HuH-7.5 (cell line): ENCODE results near the gene SMIM43.
"Not testable (repeated sequence)": the region's sequence is repeated elsewhere in the genome, so short reads cannot be mapped to it uniquely, and the experiment has no call there.

Experiments
- DNase-seq: peaks from one replicate; pipeline ENCODE4 v3.0.0; 2011; ENCODE audit warnings: low spot score

SMIM43 gene

GRCh38 chr4:121778991-121779628 is 14.1 kb upstream of the SMIM43 start:
- DNase-seq, result no peak

GRCh38 chr4:121777625-121778024 is 12.7 kb upstream of the SMIM43 start:
- no peak for DNase-seq

- no peak for DNase-seq
Measured at GRCh38 chr4:121776610-121777401, 11.8 kb upstream of the SMIM43 start.

- DNase-seq, result no peak
Measured at GRCh38 chr4:121773883-121774282, 8.9 kb upstream of the SMIM43 start.

- no peak for DNase-seq
Measured at GRCh38 chr4:121771869-121772268, 6.9 kb upstream of the SMIM43 start.

GRCh38 chr4:121769341-121769740 is 4.4 kb upstream of the SMIM43 start:
- no peak for DNase-seq

- no peak for DNase-seq
Measured at GRCh38 chr4:121767166-121767565, 2.2 kb upstream of the SMIM43 start.

- no peak for DNase-seq
Measured at GRCh38 chr4:121765971-121766538, 1.1 kb upstream of the SMIM43 start.

- no peak for DNase-seq
Measured at GRCh38 chr4:121765368-121765705, 373 bp upstream of the SMIM43 start.

- no peak for DNase-seq
Measured at GRCh38 chr4:121764303-121764701, 662 bp downstream of the SMIM43 start.

- no peak for DNase-seq
Measured at GRCh38 chr4:121760205-121760604, 4.8 kb downstream of the SMIM43 start.

- no peak for DNase-seq
Measured at GRCh38 chr4:121758925-121759568, 5.9 kb downstream of the SMIM43 start.

GRCh38 chr4:121752142-121752541 is 12.8 kb downstream of the SMIM43 start:
- not testable (repeated sequence) for DNase-seq

GRCh38 chr4:121749225-121749624 is 15.7 kb downstream of the SMIM43 start:
- no peak for DNase-seq

GRCh38 chr4:121742794-121743193 is 22.2 kb downstream of the SMIM43 start:
- DNase-seq, result no peak

GRCh38 chr4:121741751-121742150 is 23.2 kb downstream of the SMIM43 start:
- no peak for DNase-seq

GRCh38 chr4:121740796-121741409 is 24.1 kb downstream of the SMIM43 start:
- DNase-seq, result no peak

- DNase-seq, result no peak
Measured at GRCh38 chr4:121739575-121739974, 25.4 kb downstream of the SMIM43 start.

- no peak for DNase-seq
Measured at GRCh38 chr4:121738780-121739535, 26.0 kb downstream of the SMIM43 start.

GRCh38 chr4:121737846-121738554 is 27.0 kb downstream of the SMIM43 start:
- DNase-seq, result no peak

GRCh38 chr4:121736735-121737351 is 28.1 kb downstream of the SMIM43 start:
- DNase-seq, result peak; percentile 8
